Natural killer cell (primary cell): Measurements from ENCODE around the gene GPATCH2L. TPM values are rescaled to one million over a fixed set of nuclear protein-coding genes. Genes with fewer than 3 reads are reported as not detected.

Experiments used
- ATAC-seq, 3 donors: fragments of 150-1000 bp in 2 of 3; fragments of 200-7000 bp in 1 of 3; cut with Tn5 transposase; 1 replicate in 1 of 3; 2 replicates in 2 of 3; pipeline ENCODE4 v1.10.0; 2021; ENCODE audit warnings: mild to moderate bottlenecking in 2 of 3, moderate library complexity in 2 of 3
- DNase-seq, 2 donors: peaks; one replicate each; pipeline versions ENCODE4 v3.0.0 to v3.0.0-alpha.2; 2013 to 2021; ENCODE audit warnings: mixed read lengths in 1 of 2
- H3K27ac ChIP-seq: one replicate; pipeline ENCODE4 v1.5.1; 2013; ENCODE audit warnings: mild to moderate bottlenecking, low read length
- H3K27me3 ChIP-seq: one replicate; pipeline ENCODE4 v1.6.1; 2013; ENCODE audit warnings: low read length; ENCODE audit not compliant: control insufficient read depth, insufficient read depth
- H3K36me3 ChIP-seq: one replicate; pipeline ENCODE4 v1.6.1; 2013; ENCODE audit warnings: low read length; ENCODE audit not compliant: control insufficient read depth, insufficient read depth
- H3K4me1 ChIP-seq: one replicate; pipeline ENCODE4 v1.6.1; 2013; ENCODE audit warnings: low read length; ENCODE audit not compliant: control insufficient read depth, insufficient read depth
- H3K4me3 ChIP-seq: one replicate; pipeline ENCODE4 v1.5.1; 2013; ENCODE audit warnings: low read length
- H3K9me3 ChIP-seq: one replicate; pipeline ENCODE4 v1.6.1; 2013; ENCODE audit warnings: low read length; ENCODE audit not compliant: control insufficient read depth, insufficient read depth
- H3K27ac Mint-ChIP-seq, 2 donors: one replicate each; pipeline ENCODE4 v1.8.0; 2022; ENCODE audit warnings: mild to moderate bottlenecking in 2 of 2, mixed read lengths in 2 of 2, moderate library complexity in 1 of 2
- H3K27me3 Mint-ChIP-seq, 2 donors: one replicate each; pipeline ENCODE4 v1.8.0; 2022; ENCODE audit warnings: low read depth in 2 of 2, mixed read lengths in 2 of 2
- H3K36me3 Mint-ChIP-seq: one replicate; pipeline ENCODE4 v1.8.0; 2022; ENCODE audit warnings: mixed read lengths
- H3K4me1 Mint-ChIP-seq, 2 donors: one replicate each; pipeline ENCODE4 v1.8.0; 2022; ENCODE audit warnings: mixed read lengths in 2 of 2
- H3K4me3 Mint-ChIP-seq: one replicate; pipeline ENCODE4 v1.8.0; 2022; ENCODE audit warnings: mild to moderate bottlenecking, moderate library complexity, mixed read lengths
- H3K9me3 Mint-ChIP-seq, 2 donors: one replicate each; pipeline ENCODE4 v1.8.0; 2022; ENCODE audit warnings: mixed read lengths in 2 of 2
- WGBS: methylation state at CpG from one replicate; pipeline ENCODE4 v1.1.7; 2013; ENCODE audit warnings: missing lambda C conversion rate; ENCODE audit not compliant: insufficient coverage; 5-methylcytosine and 5-hydroxymethylcytosine counted together
- intact Hi-C: fragments of 100-400 bp; cut with micrococcal nuclease; formaldehyde crosslinking; loops from one replicate; pipeline ENCODE4 v1.14.2; 2022
- total RNA-seq, 4 donors: library from RNA; stranded (reverse); fragments of 120-200 nt in 1 of 4; gene quantifications; one replicate each; pipeline versions ENCODE4 v1.2.3 to v1.2.4, GENCODE V29; 2013 to 2022
- TF ChIP-seq, protein P1 (sequence below): fragments of 200-600 bp; IDR thresholded peaks from one replicate; pipeline ENCODE4 v1.8.0; 2022; ENCODE audit warnings: antibody characterized with exemption

Gene GPATCH2L
- total RNA-seq, 3 donors from 2014 or later (not counting 1 experiment from before 2014, with no cell fraction given): 69.1 to 111 (median 90.4) TPM

DNA sequence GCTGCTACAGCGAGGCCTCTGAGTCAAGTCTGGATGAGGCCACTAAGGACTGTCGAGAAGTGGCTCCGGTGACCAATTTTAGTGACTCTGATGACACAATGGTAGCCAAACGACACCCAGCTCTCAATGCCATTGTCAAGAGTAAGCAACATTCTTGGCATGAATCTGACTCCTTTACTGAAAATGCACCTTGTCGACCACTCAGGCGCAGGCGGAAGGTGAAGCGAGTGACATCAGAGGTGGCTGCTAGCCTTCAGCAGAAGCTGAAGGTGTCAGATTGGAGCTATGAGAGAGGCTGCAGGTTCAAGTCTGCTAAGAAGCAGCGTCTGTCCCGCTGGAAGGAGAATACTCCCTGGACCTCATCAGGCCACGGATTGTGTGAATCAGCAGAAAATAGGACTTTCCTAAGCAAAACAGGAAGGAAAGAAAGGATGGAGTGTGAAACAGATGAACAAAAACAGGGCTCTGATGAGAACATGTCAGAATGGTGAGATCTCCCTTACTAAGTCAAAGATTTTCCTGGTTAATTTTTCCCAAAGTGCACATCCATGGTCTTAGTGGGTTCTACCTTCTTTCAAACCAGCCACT is 2.9 kb downstream of the GPATCH2L start:
- DNase-seq (no peak), ATAC-seq (no peak)
- no peaks in the 10 kb centered on the region for H3K9me3 Mint-ChIP-seq
- intact Hi-C loops: no loop called here
- no peaks in the 10 kb centered on the region for H3K27me3 Mint-ChIP-seq
- peaks cover 77 to 79% of the 10 kb centered on the region in 2 donors for H3K4me1 Mint-ChIP-seq
- peaks cover 16% of the 10 kb centered on the region for H3K4me1 ChIP-seq
- no peak overlapping the region for H3K4me3 ChIP-seq
- peak overlapping the region; percentile 54 for H3K4me3 Mint-ChIP-seq
- H3K9me3 ChIP-seq: no peaks in the 10 kb centered on the region
- 92% methylated on average over 11 of the region's 11 CpGs for WGBS
- TF ChIP-seq, protein P1, sequence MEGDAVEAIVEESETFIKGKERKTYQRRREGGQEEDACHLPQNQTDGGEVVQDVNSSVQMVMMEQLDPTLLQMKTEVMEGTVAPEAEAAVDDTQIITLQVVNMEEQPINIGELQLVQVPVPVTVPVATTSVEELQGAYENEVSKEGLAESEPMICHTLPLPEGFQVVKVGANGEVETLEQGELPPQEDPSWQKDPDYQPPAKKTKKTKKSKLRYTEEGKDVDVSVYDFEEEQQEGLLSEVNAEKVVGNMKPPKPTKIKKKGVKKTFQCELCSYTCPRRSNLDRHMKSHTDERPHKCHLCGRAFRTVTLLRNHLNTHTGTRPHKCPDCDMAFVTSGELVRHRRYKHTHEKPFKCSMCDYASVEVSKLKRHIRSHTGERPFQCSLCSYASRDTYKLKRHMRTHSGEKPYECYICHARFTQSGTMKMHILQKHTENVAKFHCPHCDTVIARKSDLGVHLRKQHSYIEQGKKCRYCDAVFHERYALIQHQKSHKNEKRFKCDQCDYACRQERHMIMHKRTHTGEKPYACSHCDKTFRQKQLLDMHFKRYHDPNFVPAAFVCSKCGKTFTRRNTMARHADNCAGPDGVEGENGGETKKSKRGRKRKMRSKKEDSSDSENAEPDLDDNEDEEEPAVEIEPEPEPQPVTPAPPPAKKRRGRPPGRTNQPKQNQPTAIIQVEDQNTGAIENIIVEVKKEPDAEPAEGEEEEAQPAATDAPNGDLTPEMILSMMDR: no peak
- peaks cover 42% of the 10 kb centered on the region for H3K36me3 ChIP-seq
- peak overlapping the region; percentile 62 to 96 for H3K27ac Mint-ChIP-seq
- no peaks in the 10 kb centered on the region for H3K27me3 ChIP-seq
- H3K36me3 Mint-ChIP-seq: no peaks in the 10 kb centered on the region
- H3K27ac ChIP-seq: no peak overlapping the region

DNA sequence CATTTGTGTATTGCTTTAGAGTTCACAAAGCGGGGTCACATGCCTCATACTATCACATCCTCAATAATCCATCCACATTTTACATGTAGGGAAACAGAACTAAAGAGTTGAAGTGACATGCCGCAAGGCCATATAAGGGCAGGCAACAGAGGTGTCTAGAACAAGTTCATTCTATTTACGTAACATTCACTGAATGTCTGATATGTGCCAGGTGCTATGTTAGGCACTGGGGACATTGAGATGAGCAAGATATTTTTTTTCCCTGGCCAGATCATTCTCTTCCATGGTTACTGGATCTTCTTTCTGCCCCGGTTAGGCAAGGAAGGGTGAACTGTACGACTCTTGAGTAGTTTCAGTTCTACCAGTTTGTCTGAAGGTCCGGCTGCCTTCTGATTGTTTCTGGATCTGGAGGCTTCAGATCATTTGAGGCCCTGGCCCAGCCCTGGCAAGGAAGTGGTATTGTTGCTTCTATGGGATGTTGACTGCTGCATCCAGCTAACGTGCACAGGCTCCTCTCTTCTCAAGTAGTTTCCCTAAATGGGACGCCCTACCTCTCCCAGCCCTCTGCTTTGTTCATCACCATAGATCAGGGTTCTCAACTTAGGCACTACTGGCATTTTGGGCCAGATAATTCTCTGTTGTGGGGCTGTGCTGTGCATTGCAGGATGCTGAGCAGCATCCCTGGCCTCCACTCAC is 12.1 kb downstream of the GPATCH2L start:
- Mint-ChIP-seq H3K4me1 (peaks cover 45 to 47% of the 10 kb centered on the region in 2 donors), H3K4me3 (no peak overlapping the region), H3K36me3 (peaks cover 6% of the 10 kb centered on the region), H3K9me3 (no peaks in the 10 kb centered on the region), H3K27ac (peak overlapping the region in 1 of 2 donors; percentile 58), H3K27me3 (no peaks in the 10 kb centered on the region)
- H3K9me3 ChIP-seq: no peaks in the 10 kb centered on the region
- WGBS: 82% methylated on average over 8 of the region's 8 CpGs
- no peak overlapping the region for H3K27ac ChIP-seq
- no peak for ATAC-seq
- DNase-seq: no peak
- no peak overlapping the region for H3K4me3 ChIP-seq
- no peaks in the 10 kb centered on the region for H3K27me3 ChIP-seq
- peaks cover 36% of the 10 kb centered on the region for H3K36me3 ChIP-seq
- intact Hi-C loops: no loop called here
- H3K4me1 ChIP-seq: no peaks in the 10 kb centered on the region
- TF ChIP-seq, protein P1: no peak

DNA sequence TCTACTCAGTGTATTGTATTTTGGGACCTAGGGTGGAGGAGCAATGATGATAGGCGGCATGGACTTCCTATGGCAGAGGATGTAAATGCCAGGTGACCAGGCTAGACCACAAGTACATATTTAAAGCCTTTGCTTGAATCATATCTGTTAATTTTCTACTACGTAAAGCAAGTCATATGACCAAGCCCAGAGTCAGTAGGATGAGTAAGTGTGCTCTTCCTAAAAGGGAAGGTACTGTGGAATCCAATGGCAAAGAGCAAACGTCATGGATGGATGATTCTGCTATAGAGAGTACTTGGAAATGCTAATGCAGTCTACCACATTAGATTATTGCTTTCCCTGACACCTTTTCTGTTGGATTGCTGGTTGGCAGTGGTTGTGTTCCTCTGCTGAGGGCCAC is 16.8 kb downstream of the GPATCH2L start:
- no peak for DNase-seq
- no peaks in the 10 kb centered on the region for H3K27me3 ChIP-seq
- no peaks in the 10 kb centered on the region for H3K27me3 Mint-ChIP-seq
- intact Hi-C loops: no loop called here
- peaks cover 50% of the 10 kb centered on the region for H3K36me3 ChIP-seq
- no peak for ATAC-seq
- no peaks in the 10 kb centered on the region for H3K4me1 ChIP-seq
- H3K4me3 Mint-ChIP-seq: no peak overlapping the region
- H3K36me3 Mint-ChIP-seq: peaks cover 6% of the 10 kb centered on the region
- H3K4me3 ChIP-seq: no peak overlapping the region
- no peaks in the 10 kb centered on the region for H3K9me3 Mint-ChIP-seq
- peaks cover 28 to 32% of the 10 kb centered on the region in 2 donors for H3K4me1 Mint-ChIP-seq
- TF ChIP-seq, protein P1: no peak
- 95% methylated on average over 3 of the region's 3 CpGs for whole genome bisulfite sequencing
- H3K27ac ChIP-seq: no peak overlapping the region
- H3K9me3 ChIP-seq: no peaks in the 10 kb centered on the region
- no peak overlapping the region for H3K27ac Mint-ChIP-seq
